ENCODE results near the gene ITGB6. TPM values are rescaled to one million over a fixed set of nuclear protein-coding genes. Genes with fewer than 3 reads are reported as not detected.

The ITGB6 gene
- total and polyA plus RNA-seq, 2 donors (not counting 1 experiment from before 2014, with no cell fraction given), result 0.01 TPM; not detected in 1

DNA sequence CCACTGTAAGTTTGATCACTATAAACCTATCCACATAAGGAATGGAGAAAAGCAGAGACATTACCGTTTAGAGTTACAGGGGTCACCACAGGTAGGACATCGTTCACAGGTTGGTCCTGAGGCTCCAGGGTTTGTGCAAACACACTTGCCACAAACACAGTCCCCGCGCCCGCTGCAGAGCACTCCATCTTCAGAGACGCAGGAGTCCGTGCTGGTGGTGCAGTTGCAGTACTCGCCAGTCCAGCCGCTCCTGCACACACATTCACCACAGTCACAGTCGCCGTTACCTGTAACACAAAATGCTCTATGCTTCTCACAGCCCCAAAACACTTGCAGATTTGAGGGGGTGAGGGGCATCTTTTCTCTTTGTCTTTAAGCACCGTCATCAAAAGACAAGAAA lies 73.8 kb downstream of the ITGB6 start:
- Histone ChIP-seq H3K4me1 (ENCODE audit: control insufficient read depth, extremely low read depth, insufficient read depth, low read length) (no peaks in the 10 kb centered on the region), H3K27ac (ENCODE audit: insufficient read depth, low read length) (no peak overlapping the region), H3K9me3 (ENCODE audit: control insufficient read depth, insufficient read depth, low read depth, low read length) (no peaks in the 10 kb centered on the region), H4K20me1 (ENCODE audit: control insufficient read depth, extremely low read depth, insufficient read depth, low read length) (no peaks in the 10 kb centered on the region), H3K4me2 (ENCODE audit: extremely low read depth, insufficient read depth, low read length) (no peak overlapping the region), H2AFZ (ENCODE audit: low read length) (no peak overlapping the region), H3K36me3 (ENCODE audit: control insufficient read depth, insufficient read depth, low read length) (no peaks in the 10 kb centered on the region), H3K27me3 (ENCODE audit: control insufficient read depth, insufficient read depth, low read length) (no peaks in the 10 kb centered on the region), H3K79me2 (ENCODE audit: control insufficient read depth, insufficient read depth, low read length) (no peaks in the 10 kb centered on the region), H3K4me3 (replicated peaks in 1 of 4; ENCODE audit: control extremely low read depth in 1 of 4, insufficient read depth in 1 of 4, low read depth in 3 of 4, low read length in 4 of 4) (no peak overlapping the region), H3K9ac (ENCODE audit: insufficient read depth, low read length) (no peak overlapping the region)
- no peak for DNase-seq (ENCODE audit: low read depth in 2 of 2)
- TF ChIP-seq EZH2 (IDR thresholded peaks at IDR 0.05; ENCODE audit: low read length, missing control alignments), result no peak
- TF ChIP-seq, protein P1, sequence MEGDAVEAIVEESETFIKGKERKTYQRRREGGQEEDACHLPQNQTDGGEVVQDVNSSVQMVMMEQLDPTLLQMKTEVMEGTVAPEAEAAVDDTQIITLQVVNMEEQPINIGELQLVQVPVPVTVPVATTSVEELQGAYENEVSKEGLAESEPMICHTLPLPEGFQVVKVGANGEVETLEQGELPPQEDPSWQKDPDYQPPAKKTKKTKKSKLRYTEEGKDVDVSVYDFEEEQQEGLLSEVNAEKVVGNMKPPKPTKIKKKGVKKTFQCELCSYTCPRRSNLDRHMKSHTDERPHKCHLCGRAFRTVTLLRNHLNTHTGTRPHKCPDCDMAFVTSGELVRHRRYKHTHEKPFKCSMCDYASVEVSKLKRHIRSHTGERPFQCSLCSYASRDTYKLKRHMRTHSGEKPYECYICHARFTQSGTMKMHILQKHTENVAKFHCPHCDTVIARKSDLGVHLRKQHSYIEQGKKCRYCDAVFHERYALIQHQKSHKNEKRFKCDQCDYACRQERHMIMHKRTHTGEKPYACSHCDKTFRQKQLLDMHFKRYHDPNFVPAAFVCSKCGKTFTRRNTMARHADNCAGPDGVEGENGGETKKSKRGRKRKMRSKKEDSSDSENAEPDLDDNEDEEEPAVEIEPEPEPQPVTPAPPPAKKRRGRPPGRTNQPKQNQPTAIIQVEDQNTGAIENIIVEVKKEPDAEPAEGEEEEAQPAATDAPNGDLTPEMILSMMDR (conservative IDR thresholded peaks at IDR 0.05 in 1 of 2, IDR thresholded peaks at IDR 0.05 in 1 of 2; ENCODE audit: low read depth in 1 of 2, low read length in 2 of 2), result no peak

DNA sequence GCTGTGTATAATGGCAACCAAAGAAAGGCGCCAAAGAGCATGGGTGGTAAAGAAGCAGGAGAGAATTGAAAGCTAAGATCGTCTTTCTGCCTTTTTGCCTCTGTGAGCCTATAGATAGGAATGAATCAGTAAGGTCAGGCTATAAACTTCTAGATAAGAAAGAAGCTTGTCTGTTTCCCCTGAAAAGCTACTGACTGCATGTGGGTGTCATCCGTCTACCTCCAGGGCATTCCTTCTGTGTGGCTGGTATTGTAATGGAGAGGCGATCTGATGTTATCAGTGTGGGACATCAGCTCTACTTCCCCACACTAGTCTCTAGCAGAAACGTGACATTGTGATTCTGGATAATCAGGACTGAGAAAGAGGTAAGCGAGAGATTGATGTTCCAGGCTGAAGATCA lies 74.2 kb downstream of the ITGB6 start:
- Histone ChIP-seq H3K4me3 (replicated peaks in 1 of 4; ENCODE audit: control extremely low read depth in 1 of 4, insufficient read depth in 1 of 4, low read depth in 3 of 4, low read length in 4 of 4) (no peak overlapping the region), H3K4me1 (ENCODE audit: control insufficient read depth, extremely low read depth, insufficient read depth, low read length) (no peaks in the 10 kb centered on the region), H3K27ac (ENCODE audit: insufficient read depth, low read length) (no peak overlapping the region), H3K9me3 (ENCODE audit: control insufficient read depth, insufficient read depth, low read depth, low read length) (no peaks in the 10 kb centered on the region), H2AFZ (ENCODE audit: low read length) (no peak overlapping the region), H3K36me3 (ENCODE audit: control insufficient read depth, insufficient read depth, low read length) (no peaks in the 10 kb centered on the region), H3K4me2 (ENCODE audit: extremely low read depth, insufficient read depth, low read length) (no peak overlapping the region), H3K9ac (ENCODE audit: insufficient read depth, low read length) (no peak overlapping the region), H3K27me3 (ENCODE audit: control insufficient read depth, insufficient read depth, low read length) (no peaks in the 10 kb centered on the region), H4K20me1 (ENCODE audit: control insufficient read depth, extremely low read depth, insufficient read depth, low read length) (no peaks in the 10 kb centered on the region), H3K79me2 (ENCODE audit: control insufficient read depth, insufficient read depth, low read length) (no peaks in the 10 kb centered on the region)
- DNase-seq (ENCODE audit: low read depth in 2 of 2), result no peak
- TF ChIP-seq, protein P1 (conservative IDR thresholded peaks at IDR 0.05 in 1 of 2, IDR thresholded peaks at IDR 0.05 in 1 of 2; ENCODE audit: low read depth in 1 of 2, low read length in 2 of 2), result no peak
- no peak for TF ChIP-seq EZH2 (IDR thresholded peaks at IDR 0.05; ENCODE audit: low read length, missing control alignments)

DNA sequence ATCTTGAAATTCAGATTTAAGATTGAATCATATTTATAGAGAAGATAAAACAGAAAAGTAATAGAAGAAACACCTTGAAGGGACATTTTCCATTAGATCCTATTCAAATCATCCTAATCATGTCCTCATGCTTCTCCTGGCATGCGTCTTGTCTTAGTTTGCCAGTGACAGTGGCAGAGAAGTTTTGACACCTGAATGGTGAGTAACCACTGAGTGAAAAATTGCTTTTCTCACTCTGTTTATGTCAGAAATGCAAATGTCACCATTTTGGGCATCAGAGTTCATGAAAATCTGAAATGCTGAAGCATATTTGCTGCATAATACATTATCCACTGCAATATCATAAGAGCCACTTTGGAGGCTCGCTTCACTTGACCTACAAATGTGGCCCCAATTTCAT lies 74.7 kb downstream of the ITGB6 start:
- TF ChIP-seq EZH2 (IDR thresholded peaks at IDR 0.05; ENCODE audit: low read length, missing control alignments), result no peak
- TF ChIP-seq, protein P1 (conservative IDR thresholded peaks at IDR 0.05 in 1 of 2, IDR thresholded peaks at IDR 0.05 in 1 of 2; ENCODE audit: low read depth in 1 of 2, low read length in 2 of 2), result no peak
- Histone ChIP-seq H2AFZ (ENCODE audit: low read length) (no peak overlapping the region), H3K27me3 (ENCODE audit: control insufficient read depth, insufficient read depth, low read length) (no peaks in the 10 kb centered on the region), H3K36me3 (ENCODE audit: control insufficient read depth, insufficient read depth, low read length) (no peaks in the 10 kb centered on the region), H3K4me1 (ENCODE audit: control insufficient read depth, extremely low read depth, insufficient read depth, low read length) (no peaks in the 10 kb centered on the region), H3K9ac (ENCODE audit: insufficient read depth, low read length) (no peak overlapping the region), H3K79me2 (ENCODE audit: control insufficient read depth, insufficient read depth, low read length) (no peaks in the 10 kb centered on the region), H3K27ac (ENCODE audit: insufficient read depth, low read length) (no peak overlapping the region), H3K9me3 (ENCODE audit: control insufficient read depth, insufficient read depth, low read depth, low read length) (no peaks in the 10 kb centered on the region), H4K20me1 (ENCODE audit: control insufficient read depth, extremely low read depth, insufficient read depth, low read length) (no peaks in the 10 kb centered on the region), H3K4me2 (ENCODE audit: extremely low read depth, insufficient read depth, low read length) (no peak overlapping the region), H3K4me3 (replicated peaks in 1 of 4; ENCODE audit: control extremely low read depth in 1 of 4, insufficient read depth in 1 of 4, low read depth in 3 of 4, low read length in 4 of 4) (no peak overlapping the region)
- DNase-seq (ENCODE audit: low read depth in 2 of 2), result no peak
